Stomach (tissue), 4 donors: ENCODE data around the gene PTGR1.

Experiments
- CTCF ChIP-seq, 7 experiments: fragments of 450-650 bp in 4 of 7; fragments of 200-600 bp in 3 of 7; sonication (generic) in 3 of 7; IDR thresholded peaks; one replicate each; pipeline ENCODE4 v1.5.1; 2016 to 2019; ENCODE audit warnings: antibody characterized with exemption in 7 of 7, control low read depth in 2 of 7, mild to moderate bottlenecking in 1 of 7
- EP300 ChIP-seq: sonication (generic); formaldehyde crosslinking; IDR thresholded peaks from one replicate; pipeline ENCODE4 v1.6.1; 2017; ENCODE audit warnings: antibody characterized with exemption
- POLR2A ChIP-seq, 4 donors: fragments of 450-650 bp; IDR thresholded peaks; one replicate each; pipeline ENCODE4 v1.6.1; 2016; ENCODE audit warnings: antibody characterized with exemption in 4 of 4, control low read depth in 2 of 4, mild to moderate bottlenecking in 1 of 4, moderate library complexity in 1 of 4
- POLR2AphosphoS5 ChIP-seq, 3 donors: sonication (generic); formaldehyde crosslinking; IDR thresholded peaks; one replicate each; pipeline ENCODE4 v1.6.1; 2016; ENCODE audit warnings: antibody characterized with exemption in 3 of 3

- TF ChIP-seq CTCF (IDR thresholded peaks at IDR 0.05) (no peak), POLR2AphosphoS5 (IDR thresholded peaks at IDR 0.05) (no peak), POLR2A (IDR thresholded peaks at IDR 0.05) (no peak), EP300 (no peak)
These were observed 33.4 kb upstream of the PTGR1 start for GRCh38 chr9:111632695-111633388.
